GM23338 (cell line): Measurements from ENCODE around the gene ADGRB3. TPM values are rescaled to one million over a fixed set of nuclear protein-coding genes. Genes with fewer than 3 reads are reported as not detected.

Experiments
- ATAC-seq: fragments of 200-7000 bp; cut with Tn5 transposase; 3 replicates; pipeline ENCODE4 v1.9.1; 2020
- DNase-seq: peaks from one replicate; pipeline ENCODE4 v3.0.0-alpha.2; 2015; ENCODE audit warnings: low spot score
- H2AFZ ChIP-seq: fragments of 200-600 bp; sonication (generic); 2 replicates; pipeline ENCODE4 v1.8.0; 2016; ENCODE audit warnings: antibody characterized with exemption, mild to moderate bottlenecking, moderate library complexity
- H3F3A ChIP-seq: fragments of 200-600 bp; sonication (generic); replicated peaks from 2 replicates; pipeline ENCODE4 v1.8.0; 2017; ENCODE audit warnings: antibody characterized with exemption, mixed run types, low read depth
- H3K27ac ChIP-seq: fragments of 200-600 bp; sonication (generic); 2 replicates; pipeline ENCODE4 v1.6.1; 2016; ENCODE audit warnings: low read depth
- H3K27me3 ChIP-seq: fragments of 200-600 bp; sonication (generic); 2 replicates; pipeline ENCODE4 v1.8.0; 2016; ENCODE audit warnings: mild to moderate bottlenecking, mixed run types, moderate library complexity; ENCODE audit not compliant: insufficient read depth
- H3K36me3 ChIP-seq: fragments of 200-600 bp; sonication (generic); 2 replicates; pipeline ENCODE4 v1.8.0; 2016; ENCODE audit warnings: mild to moderate bottlenecking; ENCODE audit not compliant: insufficient read depth
- H3K4me1 ChIP-seq: fragments of 200-600 bp; sonication (generic); 2 replicates; pipeline ENCODE4 v1.8.0; 2016; ENCODE audit warnings: mild to moderate bottlenecking, moderate library complexity; ENCODE audit not compliant: insufficient read depth
- H3K4me2 ChIP-seq: fragments of 200-600 bp; sonication (generic); 2 replicates; pipeline ENCODE4 v1.7.1; 2017; ENCODE audit warnings: mixed run types
- H3K4me3 ChIP-seq: fragments of 200-600 bp; sonication (generic); 2 replicates; pipeline ENCODE4 v1.6.1; 2016; ENCODE audit warnings: mixed run types
- H3K79me2 ChIP-seq: fragments of 200-600 bp; sonication (generic); replicated peaks from 2 replicates; pipeline ENCODE4 v1.8.0; 2017; ENCODE audit warnings: mild to moderate bottlenecking; ENCODE audit not compliant: insufficient read depth
- H3K9me2 ChIP-seq: fragments of 200-600 bp; sonication (generic); 2 replicates; pipeline ENCODE4 v1.8.0; 2017; ENCODE audit not compliant: insufficient read depth
- H4K20me1 ChIP-seq: fragments of 200-600 bp; sonication (generic); replicated peaks from 2 replicates; pipeline ENCODE4 v1.8.0; 2017; ENCODE audit warnings: mild to moderate bottlenecking; ENCODE audit not compliant: insufficient read depth
- H3K27ac Mint-ChIP-seq: 2 replicates; pipeline ENCODE4 v1.8.0; 2020; ENCODE audit warnings: inconsistent platforms, mild to moderate bottlenecking, moderate library complexity, mixed read lengths
- H3K27me3 Mint-ChIP-seq: 3 replicates; pipeline ENCODE4 v1.8.0; 2022; ENCODE audit warnings: low read depth, mild to moderate bottlenecking, moderate library complexity, mixed read lengths, inconsistent platforms; ENCODE audit not compliant: insufficient read depth, poor library complexity
- H3K36me3 Mint-ChIP-seq: 3 replicates; pipeline ENCODE4 v1.8.0; 2021; ENCODE audit warnings: low read depth, mild to moderate bottlenecking, inconsistent platforms, moderate library complexity, mixed read lengths
- H3K4me1 Mint-ChIP-seq: 3 replicates; pipeline ENCODE4 v1.8.0; 2020; ENCODE audit warnings: mild to moderate bottlenecking, inconsistent platforms, mixed read lengths
- H3K4me3 Mint-ChIP-seq: 3 replicates; pipeline ENCODE4 v1.8.0; 2021; ENCODE audit warnings: moderate library complexity, mild to moderate bottlenecking, inconsistent platforms, mixed read lengths
- H3K9me3 Mint-ChIP-seq: 3 replicates; pipeline ENCODE4 v1.8.0; 2020; ENCODE audit warnings: moderate library complexity, mild to moderate bottlenecking, inconsistent platforms, mixed read lengths
- CTCF ChIP-seq, 2 experiments: fragments of 200-600 bp in 1 of 2; sonication (generic) in 1 of 2; conservative IDR thresholded peaks; 2 replicates each; pipeline versions ENCODE4 v1.5.1 to v1.6.1; 2016 to 2017; ENCODE audit warnings: antibody characterized with exemption in 2 of 2, low read depth in 2 of 2, mild to moderate bottlenecking in 2 of 2, moderate library complexity in 1 of 2
- EZH2 ChIP-seq: fragments of 200-600 bp; sonication (generic); IDR thresholded peaks from one replicate; pipeline ENCODE4 v1.8.0; 2017; ENCODE audit warnings: antibody characterized with exemption, mild to moderate bottlenecking, low read depth; ENCODE audit not compliant: unreplicated experiment
- EZH2phosphoT487 ChIP-seq: fragments of 200-600 bp; sonication (generic); IDR thresholded peaks from one replicate; pipeline ENCODE4 v1.8.1; 2018; ENCODE audit warnings: antibody characterized with exemption; ENCODE audit not compliant: unreplicated experiment
- JUNB ChIP-seq: IDR thresholded peaks from one replicate; pipeline ENCODE4 v1.6.1; 2016; ENCODE audit warnings: antibody characterized with exemption; ENCODE audit not compliant: unreplicated experiment
- NANOG ChIP-seq: IDR thresholded peaks from 2 replicates; pipeline ENCODE4 v1.6.1; 2016; ENCODE audit warnings: antibody characterized with exemption, borderline replicate concordance
- POLR2AphosphoS5 ChIP-seq: IDR thresholded peaks from 2 replicates; pipeline ENCODE4 v1.6.1; 2016; ENCODE audit warnings: antibody characterized with exemption, low read depth
- REST ChIP-seq: IDR thresholded peaks from one replicate; pipeline ENCODE4 v1.6.1; 2018; ENCODE audit warnings: antibody characterized with exemption; ENCODE audit not compliant: unreplicated experiment
- STAT1 ChIP-seq: IDR thresholded peaks from one replicate; pipeline ENCODE4 v1.6.1; 2016; ENCODE audit warnings: antibody characterized with exemption; ENCODE audit not compliant: unreplicated experiment
- ZNF114 ChIP-seq: fragments of 250-450 bp; sonication (Bioruptor Pico); IDR thresholded peaks from 2 replicates; pipeline ENCODE4 v1.5.0; 2020; ENCODE audit warnings: mild to moderate bottlenecking, moderate library complexity
- ZNF331 ChIP-seq: fragments of 250-450 bp; sonication (Bioruptor Pico); IDR thresholded peaks from 2 replicates; pipeline ENCODE4 v1.5.0; 2020; ENCODE audit warnings: low read depth, mild to moderate bottlenecking, moderate library complexity
- ZNF462 ChIP-seq: fragments of 250-450 bp; sonication (Bioruptor Pico); IDR thresholded peaks from 2 replicates; pipeline ENCODE4 v1.5.0; 2020; ENCODE audit warnings: mild to moderate bottlenecking, moderate library complexity
- polyA plus RNA-seq: library from polyadenylated mRNA; unstranded; fragments of >200 nt; fragmentation: Nextera tagmentation; extraction: Ambion mirVana; gene quantifications from 2 replicates; pipeline ENCODE4 v1.2.1, GENCODE V29; 2016
- total RNA-seq: library from RNA; depleted of rRNA; stranded (reverse); fragments of >200 nt; shearing (Covaris generic); gene quantifications from 2 replicates; pipeline ENCODE4 v1.2.3, GENCODE V29; 2014
- TF ChIP-seq, protein P1 (sequence below): IDR thresholded peaks from 2 replicates; pipeline ENCODE4 v1.6.1; 2016; ENCODE audit warnings: antibody characterized with exemption

Gene ADGRB3
- total and polyA plus RNA-seq, 2 experiments from 2014 or later: 0.92 to 4.0 TPM

DNA sequence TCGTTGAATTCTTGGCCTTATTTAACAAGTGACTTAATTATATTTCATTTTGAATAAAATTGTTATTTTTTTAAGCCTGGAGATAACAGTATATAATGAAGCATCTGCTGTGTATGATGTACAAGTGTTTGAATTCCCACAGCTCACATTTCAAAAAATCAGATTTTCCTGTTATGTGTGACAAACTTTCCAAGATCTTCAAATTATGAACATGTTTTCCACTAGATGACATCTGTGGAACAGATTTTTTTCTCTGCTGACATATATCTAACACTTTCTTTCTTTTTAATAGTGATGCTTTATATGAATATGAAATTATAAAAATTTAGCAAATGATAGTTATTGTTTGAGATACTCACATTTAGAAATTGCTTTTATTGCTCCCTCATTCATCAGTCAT, 678.9 kb downstream of the ADGRB3 start (continued):
- TF ChIP-seq EZH2 (no peak), POLR2AphosphoS5 (no peak), ZNF331 (no peak), STAT1 (no peak), NANOG (no peak)
- TF ChIP-seq, protein P1, sequence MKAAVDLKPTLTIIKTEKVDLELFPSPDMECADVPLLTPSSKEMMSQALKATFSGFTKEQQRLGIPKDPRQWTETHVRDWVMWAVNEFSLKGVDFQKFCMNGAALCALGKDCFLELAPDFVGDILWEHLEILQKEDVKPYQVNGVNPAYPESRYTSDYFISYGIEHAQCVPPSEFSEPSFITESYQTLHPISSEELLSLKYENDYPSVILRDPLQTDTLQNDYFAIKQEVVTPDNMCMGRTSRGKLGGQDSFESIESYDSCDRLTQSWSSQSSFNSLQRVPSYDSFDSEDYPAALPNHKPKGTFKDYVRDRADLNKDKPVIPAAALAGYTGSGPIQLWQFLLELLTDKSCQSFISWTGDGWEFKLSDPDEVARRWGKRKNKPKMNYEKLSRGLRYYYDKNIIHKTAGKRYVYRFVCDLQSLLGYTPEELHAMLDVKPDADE: no peak

- H3K79me2 ChIP-seq: no peaks in the 10 kb centered on the region
- Mint-ChIP-seq H3K36me3 (no peaks in the 10 kb centered on the region), H3K9me3 (no peaks in the 10 kb centered on the region; the same call in 2 of the 3 replicates), H3K4me1 (peaks cover 7% of the 10 kb centered on the region), H3K27me3 (no peaks in the 10 kb centered on the region), H3K4me3 (no peak overlapping the region), H3K27ac (no peak overlapping the region)
- no peak overlapping the region for H3K4me3 ChIP-seq
- no peak overlapping the region for H3K4me2 ChIP-seq
- H3F3A ChIP-seq: no peaks in the 10 kb centered on the region
- H3K36me3 ChIP-seq: no peaks in the 10 kb centered on the region
- no peak overlapping the region for H3K27ac ChIP-seq
- H3K9me2 ChIP-seq: no peaks in the 10 kb centered on the region
- no peaks in the 10 kb centered on the region for H3K4me1 ChIP-seq
- H2AFZ ChIP-seq: no peak overlapping the region
- DNase-seq (no peak), ATAC-seq (no peak)
- no peaks in the 10 kb centered on the region for H4K20me1 ChIP-seq
- H3K27me3 ChIP-seq: no peaks in the 10 kb centered on the region
- no peak for TF ChIP-seq CTCF (conservative IDR thresholded peaks at IDR 0.05; ENCODE audit: low read depth in 2 of 2)
- no peak for TF ChIP-seq ZNF331
- no peak for TF ChIP-seq EZH2phosphoT487
- TF ChIP-seq, protein P1: no peak
- TF ChIP-seq NANOG: no peak
- no peak for TF ChIP-seq REST
- no peak for TF ChIP-seq ZNF462 (CRISPR knock-in tag)
- TF ChIP-seq JUNB: no peak
- no peak for TF ChIP-seq ZNF114 (CRISPR knock-in tag)
- no peak for TF ChIP-seq EZH2
- TF ChIP-seq POLR2AphosphoS5: no peak
Measured at GRCh38 chr6:69314531-69314930, 679.4 kb downstream of the ADGRB3 start.
